GM18861 (cell line): Measurements from ENCODE around the gene UBR4.
"Not testable (repeated sequence)": the region's sequence is repeated elsewhere in the genome, so short reads cannot be mapped to it uniquely, and the experiment has no call there.

ENCODE experiments used
- ATAC-seq: cut with Tn5 transposase; IDR thresholded peaks from one replicate; pipeline ENCODE4 v1.9.1; 2021; ENCODE audit not compliant: unreplicated experiment

Gene UBR4

GRCh38 chr1:19209990-19210771, at the start of gene UBR4:
TSS of gene UBR4 (minus strand) at chr1:19210266. CDS start at chr1:19210248, 18 bp downstream.
- peak; percentile 79 for ATAC-seq

- ATAC-seq = no peak
These were observed 48.3 kb upstream of the UBR4 start for GRCh38 chr1:19258353-19258752.

- ATAC-seq = no peak
These were observed 47.3 kb upstream of the UBR4 start for GRCh38 chr1:19257178-19257914.

- ATAC-seq = not testable (repeated sequence)
These were observed 46.2 kb upstream of the UBR4 start for GRCh38 chr1:19256301-19256700.

GRCh38 chr1:19255288-19255687, 45.2 kb upstream of the UBR4 start:
- ATAC-seq = no peak

- ATAC-seq = no peak
These were observed 44.4 kb upstream of the UBR4 start for GRCh38 chr1:19254416-19254815.

- peak; percentile 75 for ATAC-seq
These were observed 41.5 kb upstream of the UBR4 start, which contains the start of the genes EMC1 and MRTO4 for GRCh38 chr1:19251305-19252196. TSS of gene EMC1 (minus strand) at chr1:19251524. CDS start at chr1:19251509, 15 bp downstream. TSS of gene MRTO4 (plus strand) at chr1:19251805. CDS start at chr1:19251836, 31 bp downstream.

GRCh38 chr1:19250629-19251304, 40.7 kb upstream of the UBR4 start:
- no peak for ATAC-seq

- ATAC-seq = no peak
These were observed 30.8 kb upstream of the UBR4 start for GRCh38 chr1:19240673-19241538.

- no peak for ATAC-seq
These were observed 29.8 kb upstream of the UBR4 start for GRCh38 chr1:19239876-19240275.

GRCh38 chr1:19234224-19234623, 24.2 kb upstream of the UBR4 start:
- ATAC-seq = no peak

- no peak for ATAC-seq
These were observed 22.4 kb upstream of the UBR4 start for GRCh38 chr1:19232524-19232846.

GRCh38 chr1:19231736-19232523, 21.9 kb upstream of the UBR4 start:
- not testable (repeated sequence) for ATAC-seq

- ATAC-seq = no peak
These were observed 19.8 kb upstream of the UBR4 start for GRCh38 chr1:19229828-19230325.

- no peak for ATAC-seq
These were observed 19.2 kb upstream of the UBR4 start for GRCh38 chr1:19229229-19229628.

- no peak for ATAC-seq
These were observed 13.1 kb upstream of the UBR4 start for GRCh38 chr1:19222979-19223824.

GRCh38 chr1:19222573-19222972, 12.5 kb upstream of the UBR4 start:
- ATAC-seq = no peak

- ATAC-seq = no peak
These were observed 10.9 kb upstream of the UBR4 start for GRCh38 chr1:19220991-19221390.
